Astrocyte of the spinal cord (primary cell): Measurements from ENCODE around the gene IZUMO2.

Experiments used
- DNase-seq: peaks from one replicate; pipeline ENCODE4 v3.0.0; 2011; ENCODE audit warnings: low read depth, low spot score
- H3K4me3 ChIP-seq: 2 replicates; pipeline ENCODE4 v1.5.1; 2011; ENCODE audit warnings: low read depth, mild to moderate bottlenecking, low read length, moderate library complexity
- in situ Hi-C: cut with HindIII; loops from 2 replicates; pipeline ENCODE4 v1.10.0; 2017; ENCODE audit warnings: low sequenced_read_pairs
- TF ChIP-seq, protein P1 (sequence below): IDR thresholded peaks from 2 replicates; pipeline ENCODE4 v1.5.1; 2012; ENCODE audit warnings: low read depth, mild to moderate bottlenecking, low read length, inconsistent platforms

Gene IZUMO2

DNA sequence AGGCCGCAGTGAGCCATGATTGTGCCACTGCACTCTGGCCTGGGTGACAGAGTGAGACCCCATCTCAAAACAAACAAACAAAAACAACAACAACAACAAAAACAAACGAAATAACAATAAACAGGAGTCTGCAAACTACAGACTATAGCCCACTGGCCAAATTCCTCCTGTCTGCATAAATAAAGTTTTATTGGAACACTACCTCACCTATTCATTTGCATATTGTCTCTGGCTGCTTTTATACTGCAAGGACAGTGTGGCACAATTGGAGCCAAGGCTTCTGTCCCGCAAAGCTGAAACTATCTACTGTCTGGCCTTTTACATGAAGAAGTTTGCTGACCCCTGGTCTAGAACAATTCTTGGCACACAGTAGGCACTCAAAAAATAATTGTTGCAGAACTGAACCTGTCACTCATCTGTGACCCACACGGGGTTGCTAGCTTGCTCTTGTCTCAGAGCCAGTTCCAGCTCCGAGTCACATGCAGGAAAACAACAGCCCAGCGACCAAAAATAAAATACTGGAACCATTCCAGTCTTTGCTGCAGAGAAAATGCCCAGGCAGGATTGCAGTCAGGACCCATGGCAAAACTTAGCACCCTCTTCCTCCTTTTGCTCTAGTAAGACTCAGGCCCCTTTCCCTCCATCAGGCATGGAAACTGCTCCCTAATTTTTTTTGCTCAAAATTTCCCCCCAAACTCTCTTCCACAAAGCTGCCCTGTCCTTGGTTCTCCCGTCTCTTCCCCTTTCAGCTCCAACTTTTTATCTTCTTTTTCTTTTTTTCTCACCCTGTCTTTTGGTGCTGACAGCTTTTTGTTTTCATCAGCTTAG, 35.6 kb upstream of the IZUMO2 start:
- H3K4me3 ChIP-seq: no peak overlapping the region
- no peak for DNase-seq
- TF ChIP-seq, protein P1, sequence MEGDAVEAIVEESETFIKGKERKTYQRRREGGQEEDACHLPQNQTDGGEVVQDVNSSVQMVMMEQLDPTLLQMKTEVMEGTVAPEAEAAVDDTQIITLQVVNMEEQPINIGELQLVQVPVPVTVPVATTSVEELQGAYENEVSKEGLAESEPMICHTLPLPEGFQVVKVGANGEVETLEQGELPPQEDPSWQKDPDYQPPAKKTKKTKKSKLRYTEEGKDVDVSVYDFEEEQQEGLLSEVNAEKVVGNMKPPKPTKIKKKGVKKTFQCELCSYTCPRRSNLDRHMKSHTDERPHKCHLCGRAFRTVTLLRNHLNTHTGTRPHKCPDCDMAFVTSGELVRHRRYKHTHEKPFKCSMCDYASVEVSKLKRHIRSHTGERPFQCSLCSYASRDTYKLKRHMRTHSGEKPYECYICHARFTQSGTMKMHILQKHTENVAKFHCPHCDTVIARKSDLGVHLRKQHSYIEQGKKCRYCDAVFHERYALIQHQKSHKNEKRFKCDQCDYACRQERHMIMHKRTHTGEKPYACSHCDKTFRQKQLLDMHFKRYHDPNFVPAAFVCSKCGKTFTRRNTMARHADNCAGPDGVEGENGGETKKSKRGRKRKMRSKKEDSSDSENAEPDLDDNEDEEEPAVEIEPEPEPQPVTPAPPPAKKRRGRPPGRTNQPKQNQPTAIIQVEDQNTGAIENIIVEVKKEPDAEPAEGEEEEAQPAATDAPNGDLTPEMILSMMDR: no peak
- in situ Hi-C loops: no loop called here

DNA sequence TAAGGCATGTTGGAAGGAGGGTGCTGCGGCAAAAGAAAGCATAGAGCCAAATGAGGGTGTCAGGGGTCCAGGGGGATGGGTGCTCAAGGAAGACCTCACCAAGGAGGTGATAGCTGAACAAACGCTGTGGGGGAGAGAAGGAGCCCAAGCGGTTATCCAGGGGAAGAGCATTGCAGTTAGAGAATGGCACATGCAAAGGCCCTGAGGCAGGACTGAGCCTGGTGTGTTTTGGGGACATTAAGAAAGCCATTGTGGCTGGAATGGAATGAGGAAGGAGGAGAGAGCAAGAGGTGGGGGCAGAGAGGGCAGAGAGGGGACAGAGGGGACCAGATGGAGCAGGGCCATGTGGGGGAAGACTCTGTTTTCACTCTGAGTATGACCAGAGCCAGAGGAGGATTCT, 34.3 kb upstream of the IZUMO2 start:
- no peak for DNase-seq
- TF ChIP-seq, protein P1: no peak
- in situ Hi-C loops: no loop called here
- H3K4me3 ChIP-seq: no peak overlapping the region

DNA sequence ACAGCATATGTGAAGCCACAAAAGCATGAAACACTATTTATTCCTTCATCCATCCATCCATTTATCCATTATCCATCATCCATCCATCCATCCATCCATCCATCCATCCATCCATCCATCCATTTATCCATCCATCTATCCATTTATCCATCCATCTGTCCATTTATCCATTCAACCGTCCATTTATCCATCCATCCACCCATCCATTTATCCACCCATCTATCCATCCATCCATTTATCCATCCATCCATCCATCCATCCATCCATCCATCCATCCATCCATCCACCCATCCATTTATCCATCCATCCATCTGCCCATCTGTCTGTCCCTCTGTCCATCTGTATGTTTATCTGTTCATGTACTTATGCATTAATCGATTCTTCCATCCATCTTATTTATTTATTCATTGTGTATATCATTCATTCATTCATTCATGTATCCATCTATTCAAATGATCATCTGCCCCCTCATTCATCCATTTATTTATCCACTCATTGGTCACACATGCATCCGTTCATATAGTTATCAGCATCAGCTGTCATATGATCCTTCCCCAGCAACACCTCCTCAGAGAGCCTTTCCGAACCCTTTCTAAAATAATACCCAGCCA, 33.3 kb upstream of the IZUMO2 start:
- H3K4me3 ChIP-seq: no peak overlapping the region
- no peak for DNase-seq
- TF ChIP-seq, protein P1: no peak
- in situ Hi-C loops: no loop called here

DNA sequence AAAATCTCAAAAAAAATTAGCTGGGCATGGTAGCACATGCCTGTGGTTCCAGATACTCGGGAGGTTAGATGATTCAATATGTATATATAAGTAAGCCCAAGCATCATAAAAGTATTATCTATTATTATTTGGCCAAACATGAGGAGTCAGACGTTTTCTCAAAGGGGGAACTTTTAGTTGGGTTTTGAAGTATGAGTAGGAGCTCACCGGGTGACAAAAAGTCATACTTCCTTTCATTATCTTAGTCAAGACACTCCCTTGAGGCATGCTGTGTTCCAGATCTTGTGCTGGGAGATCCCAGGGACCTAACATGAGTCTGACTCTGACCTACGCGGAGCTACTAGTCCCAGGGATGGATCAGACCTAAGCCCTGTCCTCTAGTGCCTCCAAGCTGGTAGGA, 32.1 kb upstream of the IZUMO2 start:
- in situ Hi-C loops: no loop called here
- TF ChIP-seq, protein P1: no peak
- no peak for DNase-seq
- no peak overlapping the region for H3K4me3 ChIP-seq

DNA sequence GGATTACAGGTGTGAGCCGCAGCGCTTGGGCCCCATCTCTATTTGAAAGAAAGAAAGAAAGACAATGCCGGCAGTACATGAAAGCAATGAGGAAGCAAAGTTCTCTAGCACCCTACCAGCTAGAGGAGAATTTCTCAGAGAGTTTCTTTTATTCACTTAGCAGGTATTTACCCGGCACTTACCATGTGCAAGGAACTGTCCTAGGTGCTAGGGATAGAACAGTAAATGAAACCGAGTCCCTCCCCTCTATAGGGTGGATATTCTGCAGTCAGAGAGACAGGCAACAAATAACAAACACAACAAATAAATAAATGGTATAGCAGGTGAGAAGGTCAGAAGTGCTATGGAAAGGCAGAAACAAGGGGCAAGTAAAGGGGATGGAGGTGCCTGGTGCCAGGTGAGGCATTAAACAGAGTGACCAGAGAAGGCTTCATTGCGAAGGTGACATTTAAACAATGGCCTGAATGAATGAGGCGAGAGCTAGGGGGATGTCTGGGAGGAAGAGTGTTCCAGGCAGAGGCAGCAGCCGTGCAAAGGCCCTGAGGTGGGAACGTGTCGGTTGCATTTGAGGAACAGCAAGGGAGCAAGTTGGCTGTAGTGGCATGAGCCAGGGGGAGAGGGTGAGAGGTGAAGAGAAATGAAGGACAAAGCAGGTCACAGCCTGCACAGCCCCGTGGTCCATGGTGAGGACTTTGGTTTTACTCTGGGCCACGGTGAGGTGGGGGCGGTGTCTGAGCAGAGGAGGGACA, 29.6 kb upstream of the IZUMO2 start:
- TF ChIP-seq, protein P1: no peak
- no peak overlapping the region for H3K4me3 ChIP-seq
- no peak for DNase-seq
- in situ Hi-C loops: no loop called here

DNA sequence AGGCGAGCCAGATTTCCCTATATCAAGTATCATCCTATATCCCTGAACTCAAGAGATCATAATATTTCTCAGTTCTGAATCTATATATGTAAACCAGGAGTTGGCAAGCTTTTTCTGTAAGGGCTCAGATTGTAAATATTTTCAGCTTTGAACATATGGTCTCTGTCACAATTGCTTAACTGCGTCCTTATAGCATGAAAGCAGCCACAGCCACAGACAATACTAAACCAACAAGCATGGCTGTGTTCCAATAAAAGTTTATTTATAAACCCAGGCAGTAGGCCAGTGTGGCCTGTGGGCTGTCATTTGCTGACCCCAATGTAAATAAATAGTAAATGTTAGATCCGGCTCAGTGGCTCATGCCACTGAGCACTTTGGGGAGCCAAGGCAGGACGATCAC, 28.1 kb upstream of the IZUMO2 start:
- H3K4me3 ChIP-seq: no peak overlapping the region
- in situ Hi-C loops: no loop called here
- TF ChIP-seq, protein P1: no peak
- no peak for DNase-seq
